VCaP (cell line): ENCODE results near the gene PRR15.

Experiments
- H3K27ac ChIP-seq: fragments of 450-650 bp; 2 replicates; pipeline ENCODE4 v1.5.1; 2017
- CTCF ChIP-seq: fragments of 450-650 bp; conservative IDR thresholded peaks from 2 replicates; pipeline ENCODE4 v1.5.1; 2017; ENCODE audit warnings: mild to moderate bottlenecking, moderate library complexity

Gene PRR15

GRCh38 chr7:29592866-29593265 is 29.2 kb downstream of the PRR15 start:
- TF ChIP-seq CTCF = no peak
- H3K27ac ChIP-seq = no peak overlapping the region

- H3K27ac ChIP-seq = no peak overlapping the region
- no peak for TF ChIP-seq CTCF
Observed at GRCh38 chr7:29593459-29593858, 29.8 kb downstream of the PRR15 start.

- H3K27ac ChIP-seq = no peak overlapping the region
- TF ChIP-seq CTCF = no peak
Observed at GRCh38 chr7:29596593-29597178, 33.1 kb downstream of the PRR15 start.

GRCh38 chr7:29597266-29597665 is 33.6 kb downstream of the PRR15 start:
- TF ChIP-seq CTCF = no peak
- no peak overlapping the region for H3K27ac ChIP-seq

- H3K27ac ChIP-seq = no peak overlapping the region
- TF ChIP-seq CTCF = no peak
Observed at GRCh38 chr7:29598137-29598536, 34.5 kb downstream of the PRR15 start.

- TF ChIP-seq CTCF = no peak
Observed at GRCh38 chr7:29598613-29599012, 35.0 kb downstream of the PRR15 start.

GRCh38 chr7:29599026-29599425 is 35.4 kb downstream of the PRR15 start:
- H3K27ac ChIP-seq = no peak overlapping the region
- no peak for TF ChIP-seq CTCF

More at GRCh38 chr7:29598613-29599012, 35.0 kb downstream of the PRR15 start:
- H3K27ac ChIP-seq = no peak overlapping the region
